HL-60/S4 (cell line): ENCODE data around the gene SRRM4.

ENCODE experiments used
- in situ Hi-C: fragments of 300-500 bp; cut with MboI; formaldehyde crosslinking; loops from 2 replicates; pipeline ENCODE4 v1.14.3; 2022; ENCODE audit warnings: low sequenced_read_pairs

SRRM4 gene

DNA sequence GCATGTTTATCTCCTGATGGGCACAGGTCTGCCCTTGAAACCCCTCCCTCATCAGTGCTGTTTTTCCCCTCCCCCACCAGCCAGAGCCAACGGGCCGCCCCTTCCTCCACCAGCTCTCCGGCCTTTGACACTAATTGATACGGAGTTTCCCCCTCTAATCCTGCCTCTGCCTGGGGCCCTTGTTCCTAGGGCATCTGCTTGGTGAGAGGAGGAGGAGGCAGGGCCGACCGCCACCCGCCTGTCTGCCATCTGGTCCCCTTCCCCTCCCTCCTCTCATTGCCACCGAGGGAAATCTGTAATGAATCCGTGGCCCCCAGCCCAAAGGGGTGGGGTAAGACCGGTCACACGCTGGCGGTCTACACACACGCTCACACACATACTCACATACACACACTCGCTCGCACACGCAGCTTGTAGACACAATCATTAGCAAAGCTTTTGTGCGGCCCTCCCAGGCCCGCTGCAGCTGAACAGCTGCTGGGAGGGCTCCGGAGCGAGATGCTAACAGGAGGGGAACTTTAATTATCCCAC is 27.4 kb downstream of the SRRM4 start:
- in situ Hi-C loops, result no loop called here

DNA sequence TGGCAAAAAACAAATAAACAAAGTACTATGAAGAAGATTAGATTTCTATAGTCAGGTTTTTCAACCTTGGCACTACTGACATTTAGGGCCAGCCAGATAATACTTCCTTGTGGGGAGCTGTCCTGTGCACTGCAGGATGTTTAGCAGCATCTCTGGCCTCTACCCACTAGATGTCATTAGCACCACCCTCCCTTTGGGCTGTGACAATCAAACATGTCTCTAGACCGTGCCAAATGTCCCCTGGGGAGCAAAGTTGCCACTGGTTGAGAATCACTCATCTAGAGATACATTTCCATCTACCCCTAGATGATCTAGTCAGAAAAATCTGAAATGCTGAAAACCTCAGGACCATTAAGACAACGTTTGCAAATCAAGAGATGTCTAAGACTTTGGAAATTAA is 29.9 kb downstream of the SRRM4 start:
- in situ Hi-C loops, result no loop called here

DNA sequence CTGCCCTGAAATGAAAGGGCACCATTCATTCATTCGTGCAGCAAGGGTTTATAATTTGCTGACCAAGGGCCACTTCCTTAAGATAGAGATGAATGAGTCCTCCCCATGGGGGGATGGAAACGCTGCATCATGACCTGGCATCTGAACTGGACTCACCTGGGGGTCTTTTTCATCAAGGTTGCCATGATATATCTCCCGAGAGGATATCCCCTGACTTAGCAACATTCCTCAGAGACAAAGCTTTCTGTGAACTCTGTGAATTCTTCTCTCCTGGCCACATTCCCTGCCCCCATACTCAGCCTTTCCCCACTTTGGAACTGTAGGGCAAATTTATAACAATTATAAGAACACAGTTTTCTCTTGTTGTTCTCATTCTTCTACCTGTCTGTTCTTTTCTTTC is 30.8 kb downstream of the SRRM4 start:
- in situ Hi-C loops, result no loop called here

DNA sequence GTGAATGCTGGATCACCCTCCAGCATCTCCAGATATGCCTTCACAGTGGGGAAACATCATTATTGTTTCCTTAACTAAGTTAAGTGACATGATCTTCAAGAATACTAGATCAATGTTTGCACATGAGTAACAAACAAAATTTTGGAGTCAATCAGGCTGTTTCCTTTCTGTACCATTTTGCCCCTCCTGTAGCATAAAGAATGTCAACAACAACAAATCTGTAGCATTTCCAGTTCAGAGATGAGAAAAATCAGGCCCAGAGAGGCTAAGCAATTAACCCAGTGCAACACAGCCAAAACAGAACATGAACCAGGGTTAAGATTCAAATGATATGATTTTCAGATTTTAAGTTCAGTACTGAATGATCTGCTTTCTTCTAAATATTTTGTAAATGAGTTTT is 31.7 kb downstream of the SRRM4 start:
- in situ Hi-C loops, result no loop called here

DNA sequence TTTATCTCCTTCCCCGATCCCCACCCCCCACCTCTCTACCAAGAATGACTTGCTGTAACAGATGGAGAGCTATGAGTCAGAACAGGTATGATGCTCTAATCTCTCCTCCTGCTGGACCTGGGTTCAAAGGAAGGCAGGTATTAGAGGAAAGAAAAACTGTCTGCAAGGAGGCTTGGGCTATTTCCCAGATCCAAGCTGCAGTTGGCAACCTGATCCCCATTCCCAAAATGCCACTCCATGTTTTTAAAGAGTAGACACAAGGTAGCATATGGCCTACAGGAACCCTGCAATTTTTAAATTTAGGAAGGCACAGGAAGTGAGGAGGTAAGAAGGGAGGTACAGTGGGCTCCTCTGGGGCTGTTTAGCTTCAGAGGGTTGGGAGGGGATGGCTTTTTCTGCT is 33.0 kb downstream of the SRRM4 start:
- in situ Hi-C loops, result no loop called here

DNA sequence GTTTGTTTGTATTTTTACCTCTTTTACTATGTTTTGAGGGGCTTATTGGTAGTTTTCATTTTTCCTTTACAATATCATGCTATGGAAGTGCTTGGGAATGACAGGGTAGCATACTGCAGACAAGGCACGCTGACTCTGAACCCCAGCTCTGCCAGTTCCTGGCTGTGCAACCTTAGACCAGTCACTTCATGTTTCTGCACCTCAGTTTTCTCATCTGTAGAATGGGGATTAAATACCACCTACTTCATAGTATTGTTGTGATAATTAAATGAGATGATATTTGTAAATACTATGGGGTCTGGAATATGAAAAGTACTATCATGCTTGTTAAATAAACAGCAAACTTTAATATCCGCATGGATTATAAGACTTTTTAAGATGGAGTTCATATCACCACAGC is 35.4 kb downstream of the SRRM4 start:
- in situ Hi-C loops, result no loop called here

DNA sequence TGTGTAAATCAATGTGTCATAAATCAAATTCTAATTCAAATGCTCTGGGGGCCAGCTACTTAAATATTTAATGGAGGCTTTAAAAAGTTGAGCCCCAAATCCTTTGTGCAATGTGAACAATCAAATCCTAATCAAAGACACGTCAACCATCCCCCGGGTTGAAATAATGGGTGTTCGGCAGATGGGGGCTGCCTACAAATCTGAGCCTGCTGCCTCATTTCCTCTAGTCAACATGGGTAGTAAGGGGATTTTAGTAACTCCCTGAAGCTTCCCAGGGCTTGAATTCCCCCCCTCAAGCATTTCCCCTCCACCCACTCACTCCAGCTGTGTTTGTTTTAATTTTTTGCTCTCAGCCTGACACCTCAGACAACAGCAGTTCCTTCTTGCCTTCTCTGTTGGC is 37.8 kb downstream of the SRRM4 start:
- in situ Hi-C loops, result no loop called here

DNA sequence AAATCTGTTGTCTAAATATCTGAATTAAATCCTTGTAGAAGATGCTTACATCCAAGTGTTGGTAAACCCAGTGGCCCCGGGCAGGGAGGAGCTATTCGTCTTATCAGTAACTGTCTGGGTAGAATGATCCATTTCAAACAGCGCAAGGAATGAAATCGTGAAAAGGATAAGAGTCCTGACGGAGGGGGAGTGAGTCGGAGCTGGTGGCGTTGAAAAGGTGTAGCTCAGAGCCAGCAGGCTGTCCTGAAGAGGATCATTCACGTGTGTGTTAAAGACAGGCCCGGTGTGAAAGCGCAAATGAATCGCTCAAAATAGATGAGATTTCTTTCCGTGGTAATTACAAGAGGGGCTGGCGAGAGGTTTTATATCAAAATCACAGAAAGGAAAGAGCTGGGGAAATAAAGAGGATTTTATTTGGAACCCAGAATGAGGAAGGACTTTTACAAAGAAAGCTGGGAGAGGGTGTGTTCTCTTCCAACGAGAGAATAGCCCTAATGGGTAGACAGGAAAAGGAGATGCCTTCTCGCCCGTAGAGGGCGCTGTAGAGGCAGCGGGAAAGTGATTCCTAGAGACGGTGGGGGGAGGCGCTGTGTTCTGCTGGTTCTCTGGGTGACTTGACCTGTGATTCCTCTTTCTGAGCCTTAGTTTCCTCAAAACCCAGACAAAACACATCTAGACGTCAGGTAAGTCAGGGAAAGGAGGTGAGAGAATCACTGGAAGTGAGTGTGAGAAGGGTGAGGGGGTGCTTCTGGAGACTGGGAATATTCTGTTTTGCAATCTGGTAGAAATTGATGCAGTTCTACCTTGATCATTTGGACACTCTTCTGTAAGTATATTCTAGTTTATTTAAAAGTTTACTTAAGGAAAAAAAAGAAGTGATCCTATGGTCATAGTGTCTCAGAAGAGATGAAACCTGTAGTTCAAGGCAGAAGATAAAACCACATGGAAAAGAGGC is 39.3 kb downstream of the SRRM4 start:
- in situ Hi-C loops, result no loop called here

DNA sequence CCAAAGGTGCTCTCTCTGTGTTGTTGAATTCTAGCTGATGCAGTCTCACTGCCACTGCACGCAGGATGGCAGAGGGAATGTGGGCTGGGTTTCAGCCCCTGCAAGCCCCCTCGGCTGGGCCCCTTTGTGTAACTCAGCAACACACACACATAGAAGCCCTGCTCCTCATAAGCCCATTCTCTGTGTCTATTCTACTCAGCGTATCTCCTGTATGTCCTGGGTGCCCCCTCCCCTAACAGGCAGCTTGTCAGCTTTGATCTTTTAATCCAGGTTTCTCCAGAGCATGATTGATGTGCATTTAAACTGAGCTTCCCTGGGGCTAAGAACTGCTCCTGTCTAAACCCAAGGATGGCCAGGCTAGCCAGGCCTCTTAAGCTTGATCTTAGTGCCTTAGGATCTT is 43.0 kb downstream of the SRRM4 start:
- in situ Hi-C loops, result no loop called here

DNA sequence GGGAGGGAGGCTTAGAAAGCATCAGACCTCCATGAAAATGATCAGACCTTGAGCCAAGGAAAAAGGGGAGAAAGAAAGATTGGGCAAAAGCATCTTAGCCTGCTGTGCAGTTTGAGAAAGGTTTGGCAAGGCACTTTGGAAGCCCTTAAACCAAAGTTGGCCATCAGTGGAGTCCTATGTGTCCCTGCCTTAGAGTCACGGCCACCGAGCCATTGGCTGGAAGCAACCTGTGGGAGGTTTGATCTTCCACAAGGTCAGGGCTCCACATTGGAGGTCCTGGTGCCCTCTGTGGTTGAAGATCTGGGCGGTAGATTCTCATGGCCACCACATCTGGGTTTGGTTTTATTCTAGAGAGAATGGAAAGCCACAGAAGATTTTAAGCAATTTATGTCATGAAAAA is 44.4 kb downstream of the SRRM4 start:
- in situ Hi-C loops, result loop anchor here (25.0 kb wide), 1 partner anchor 613 kb away; no protein-coding TSS in a partner anchor

DNA sequence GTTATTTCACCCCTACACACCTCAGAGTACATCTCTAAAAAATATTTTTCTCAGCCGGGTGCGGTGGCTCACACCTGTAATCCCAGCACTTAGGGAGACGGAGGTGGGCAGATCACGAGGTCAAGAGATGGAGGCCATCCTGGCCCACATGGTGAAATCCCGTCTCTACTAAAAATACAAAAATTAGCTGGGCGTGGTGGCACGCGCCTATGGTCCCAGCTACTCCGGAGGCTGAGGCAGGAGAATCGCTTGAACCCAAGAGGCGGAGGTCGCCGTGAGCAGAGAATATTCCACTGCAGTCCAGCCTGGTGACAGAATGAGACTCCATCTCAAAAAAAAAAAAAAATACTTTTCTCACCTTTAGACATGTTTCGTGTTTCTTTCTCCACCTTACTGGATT is 52.0 kb downstream of the SRRM4 start:
- in situ Hi-C loops, result loop anchor here (25.0 kb wide), 1 partner anchor 621 kb away; no protein-coding TSS in a partner anchor

DNA sequence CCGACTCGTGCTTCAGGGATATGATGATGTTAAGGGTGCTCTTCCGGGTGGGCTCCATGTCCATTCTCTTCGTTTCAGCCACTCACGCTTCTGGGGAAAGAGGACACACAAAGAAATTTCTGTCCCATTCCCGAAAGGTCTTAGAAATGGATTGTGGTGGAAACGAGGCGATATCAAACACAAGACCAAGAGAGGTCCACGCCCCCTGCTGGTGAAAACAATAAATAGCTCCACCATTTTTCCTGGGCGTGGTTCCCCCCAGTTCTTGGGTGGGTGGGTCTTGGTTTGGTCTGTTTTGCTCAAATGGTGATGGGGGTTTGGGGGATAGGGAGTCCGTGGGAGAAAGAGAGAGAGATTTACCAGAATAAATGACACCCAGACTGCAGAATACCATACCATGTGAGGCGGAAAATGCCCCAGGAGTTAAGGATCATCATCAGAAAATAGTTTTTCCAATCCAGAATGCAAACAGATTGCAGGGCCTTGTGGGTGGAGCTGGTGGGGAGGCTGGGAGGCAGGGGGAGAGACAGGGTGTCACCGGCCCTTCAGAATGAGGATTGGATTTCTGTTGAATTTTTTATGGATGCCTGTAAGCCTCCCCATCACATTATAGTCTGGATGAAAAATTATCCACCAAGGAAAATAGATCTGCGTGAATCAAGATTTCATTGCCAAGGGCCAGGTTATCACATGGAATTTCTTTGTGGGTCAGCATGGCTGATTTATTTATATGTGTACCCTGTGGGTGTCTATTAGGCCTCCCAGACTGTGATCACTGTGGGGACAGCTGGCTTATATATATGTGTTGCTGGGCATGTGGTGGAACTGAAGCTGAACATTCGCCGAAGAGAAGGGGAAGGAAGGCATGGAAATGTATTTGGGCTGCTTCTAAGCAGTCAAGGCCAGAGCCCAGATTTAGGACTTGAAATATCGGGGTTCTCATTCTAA is 55.8 kb downstream of the SRRM4 start:
- in situ Hi-C loops, result loop anchor here (25.0 kb wide), 1 partner anchor 625 kb away; no protein-coding TSS in a partner anchor

DNA sequence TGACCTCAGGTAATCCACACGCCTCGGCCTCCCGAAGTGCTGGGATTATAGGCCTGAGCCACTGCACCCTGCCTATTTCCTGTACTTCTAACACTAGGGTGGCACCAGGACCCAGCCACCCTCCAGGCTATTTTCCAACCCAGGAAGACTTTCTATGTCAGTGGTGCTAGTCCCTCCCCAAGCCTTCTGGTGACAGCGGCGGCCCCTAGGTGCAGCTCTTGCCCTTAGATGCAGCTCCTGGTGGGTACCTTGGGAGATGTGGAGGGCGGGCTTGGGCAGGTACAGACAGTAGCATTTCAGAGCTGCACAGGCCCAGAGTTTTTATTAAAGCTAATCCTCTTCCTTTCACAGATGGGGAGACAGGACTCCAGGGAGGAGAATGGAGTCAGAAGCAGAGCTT is 62.8 kb downstream of the SRRM4 start:
- in situ Hi-C loops, result loop anchor here (25.0 kb wide), 1 partner anchor 632 kb away; no protein-coding TSS in a partner anchor

DNA sequence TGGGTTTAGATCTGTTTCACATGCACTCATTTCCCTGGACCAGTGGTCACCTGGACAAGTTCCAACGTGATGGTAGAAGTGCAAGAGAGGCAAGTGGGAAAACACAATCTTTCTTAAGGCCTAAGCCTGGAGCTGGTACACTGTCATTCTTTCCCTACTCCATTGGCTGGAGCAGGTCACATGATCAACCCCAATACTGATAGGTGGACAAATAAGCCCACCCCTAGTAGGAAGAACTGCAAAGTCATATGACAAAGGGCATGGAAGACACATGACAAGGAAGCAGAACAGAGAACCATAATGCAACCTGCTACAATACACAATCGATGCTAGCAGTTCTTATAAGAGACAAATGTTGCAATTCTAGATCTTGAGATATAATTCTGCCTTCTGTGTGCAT is 66.3 kb downstream of the SRRM4 start:
- in situ Hi-C loops, result loop anchor here (25.0 kb wide), 1 partner anchor 635 kb away; no protein-coding TSS in a partner anchor

DNA sequence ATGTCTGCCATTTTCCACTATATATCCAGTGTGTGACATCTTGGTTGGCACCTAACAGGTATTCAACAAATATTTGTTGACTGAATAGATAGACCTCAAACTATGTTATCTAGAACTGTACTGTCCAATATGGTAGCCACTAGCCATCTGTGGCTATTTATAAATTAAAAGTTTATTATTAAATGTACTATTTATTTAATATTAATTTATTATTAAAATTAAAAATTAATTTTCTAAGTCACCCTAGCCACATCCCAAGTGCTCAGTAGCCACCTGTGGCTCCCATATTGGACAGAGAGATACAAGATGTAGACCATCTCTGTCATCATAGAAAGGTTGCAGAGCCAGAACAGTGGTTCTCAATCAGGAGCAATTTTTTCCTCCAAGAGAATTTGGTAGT is 69.3 kb downstream of the SRRM4 start:
- in situ Hi-C loops, result no loop called here

DNA sequence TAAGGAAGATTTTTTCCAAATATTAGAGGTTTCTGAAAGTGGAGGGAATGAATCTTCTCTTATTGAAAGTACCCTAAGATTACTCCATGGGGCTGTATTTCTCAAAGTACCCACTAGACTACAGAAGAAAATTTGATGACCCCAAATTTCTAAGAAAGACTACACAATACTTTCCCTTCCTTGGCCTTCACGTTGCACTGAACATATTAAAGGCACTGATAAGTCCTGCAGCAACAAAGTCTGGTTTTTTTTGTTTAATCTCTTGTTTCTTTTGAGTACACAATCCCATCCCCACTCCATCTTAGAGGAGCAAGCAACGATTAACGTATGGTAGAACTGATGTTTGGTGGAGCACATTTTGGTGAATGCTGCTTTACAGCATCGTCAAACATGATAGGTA is 70.1 kb downstream of the SRRM4 start:
- in situ Hi-C loops, result no loop called here

DNA sequence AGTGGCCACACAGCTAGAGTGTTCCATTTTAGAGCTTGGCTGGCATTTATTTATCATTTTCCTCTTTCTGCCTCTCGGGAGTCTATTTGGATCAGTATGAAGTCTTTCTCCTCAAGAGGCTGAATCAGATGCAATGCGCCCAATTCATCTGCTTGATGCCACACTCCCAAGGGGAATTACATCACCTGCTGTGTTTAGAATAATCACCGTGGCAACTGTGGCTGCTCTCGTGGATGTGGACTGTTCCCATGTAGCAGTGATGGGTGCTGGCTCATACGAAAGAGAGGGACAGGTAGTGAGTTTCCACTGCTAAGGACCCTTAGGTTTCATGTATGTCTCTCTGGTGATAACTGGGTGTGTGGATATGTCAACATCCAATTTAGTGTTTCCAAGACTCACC is 70.7 kb downstream of the SRRM4 start:
- in situ Hi-C loops, result no loop called here

DNA sequence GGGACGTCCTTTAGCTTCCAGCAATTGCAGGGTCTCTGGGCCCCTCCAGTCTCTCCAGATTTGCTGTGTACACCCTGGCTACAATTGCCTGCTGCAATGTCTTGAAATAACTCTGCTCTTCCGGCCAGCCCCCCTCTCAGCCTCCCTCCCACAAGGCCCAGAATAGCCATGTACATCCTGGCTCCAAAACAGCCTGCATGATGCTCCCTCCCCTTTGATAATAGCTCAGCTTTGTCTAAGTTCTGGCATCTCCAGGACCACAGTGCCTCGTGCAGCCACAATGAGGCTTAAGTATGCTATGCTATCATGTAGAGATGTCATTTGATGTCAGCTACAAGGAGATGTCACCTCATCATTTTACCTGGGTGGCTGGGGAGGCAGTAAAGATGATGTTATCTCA is 74.6 kb downstream of the SRRM4 start:
- in situ Hi-C loops, result no loop called here

DNA sequence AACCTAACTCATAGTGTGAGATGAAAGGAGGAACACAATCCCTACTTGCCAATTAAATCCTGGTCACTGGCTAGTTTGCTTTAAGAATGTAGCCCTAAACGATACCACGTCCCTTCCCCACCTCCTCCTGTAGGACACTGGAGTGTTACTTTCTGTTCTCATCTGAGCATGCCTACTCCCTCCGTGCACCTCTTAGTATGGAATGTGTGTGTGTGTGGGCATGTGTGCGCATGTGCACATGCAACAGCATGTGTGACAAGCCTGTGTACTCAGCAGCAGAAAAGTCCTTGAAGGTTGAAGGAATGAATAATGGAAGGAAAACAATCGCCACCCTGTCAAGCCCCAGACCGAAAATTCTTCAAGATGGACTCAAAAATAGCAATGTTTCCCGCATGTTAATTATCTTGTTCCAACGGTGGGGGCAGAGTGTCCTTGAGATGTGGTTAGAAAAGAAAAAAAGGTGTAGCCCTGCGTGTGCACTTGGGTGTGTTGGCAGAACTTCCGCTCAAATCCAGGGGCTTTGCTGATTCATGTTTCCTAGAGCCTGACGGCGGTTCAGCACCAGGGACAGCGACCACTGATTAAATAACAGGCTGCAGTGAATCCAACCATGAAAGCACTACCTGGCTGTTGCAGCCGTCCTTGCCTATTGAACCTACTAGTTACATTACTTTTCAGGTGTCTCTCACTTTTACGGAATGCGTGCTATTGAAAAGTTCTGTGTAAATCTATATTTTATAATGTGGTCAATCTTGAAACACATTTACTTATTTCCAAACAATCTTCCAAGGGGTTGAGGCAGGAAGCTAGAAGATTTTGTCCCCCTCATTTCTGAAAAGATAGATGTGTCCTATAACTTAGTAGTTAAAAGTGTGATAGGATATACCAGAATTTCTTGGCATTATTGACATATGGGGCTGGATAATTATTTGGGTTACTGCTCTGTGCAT is 79.8 kb downstream of the SRRM4 start:
- in situ Hi-C loops, result no loop called here
